Measurements from ENCODE around the gene MRPS7.

- TF ChIP-seq POLR2A (IDR thresholded peaks at IDR 0.05) (no peak), CTCF (IDR thresholded peaks at IDR 0.05) (no peak), EP300 (IDR thresholded peaks at IDR 0.05) (no peak)
These were observed 11.1 kb downstream of the MRPS7 start for GRCh38 chr17:75272848-75273184.

Measured in ovary (tissue), 3 donors.